ENCODE data around the gene MRGPRX2.

MRGPRX2 gene

DNA sequence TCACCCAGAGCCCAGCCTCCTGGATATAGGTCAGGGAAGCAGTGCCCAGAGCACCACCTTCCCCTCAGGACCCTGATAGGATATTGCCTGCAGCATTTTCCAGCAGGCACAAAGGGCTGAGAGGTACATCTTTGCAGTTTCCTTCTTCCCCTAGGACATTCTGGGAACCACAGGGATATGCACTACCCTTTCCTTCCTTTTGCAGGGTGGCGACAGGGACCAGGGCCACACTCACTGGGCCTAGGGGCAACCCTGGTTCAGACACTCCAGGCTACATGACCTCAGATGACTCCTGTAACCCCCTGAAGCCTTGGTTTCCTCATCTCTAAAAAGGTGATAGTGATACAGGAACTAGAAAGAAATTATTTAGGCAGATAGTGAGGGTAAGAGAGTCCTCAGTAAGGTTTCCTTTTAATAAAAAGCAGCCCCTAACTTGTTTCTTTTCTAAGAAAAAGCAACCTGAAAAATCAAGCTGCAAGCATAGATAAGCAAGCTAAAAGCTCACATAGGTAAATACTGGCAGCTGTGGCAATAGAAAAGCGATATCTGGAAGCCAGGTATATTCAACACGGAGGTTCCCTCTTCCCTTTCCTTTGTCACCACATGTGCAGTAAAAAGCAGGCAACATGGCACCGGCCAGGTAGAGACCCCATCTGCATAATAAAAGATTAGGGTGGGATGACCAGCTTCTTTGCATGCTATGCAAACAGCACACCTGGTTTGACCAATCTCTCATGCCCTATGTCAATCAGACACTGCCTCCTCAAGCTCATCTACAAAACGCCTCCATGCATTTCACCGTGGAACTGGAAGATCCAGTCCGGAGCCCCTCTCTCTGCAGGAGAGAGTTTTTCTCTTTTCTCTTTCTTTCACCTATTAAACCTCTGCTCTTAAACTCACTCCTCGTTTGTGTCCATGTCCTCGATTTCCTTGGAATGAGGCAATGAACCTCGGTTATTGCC is 13.2 kb upstream of the MRGPRX2 start:
- peak; percentile 76 for DNase-seq

DNA sequence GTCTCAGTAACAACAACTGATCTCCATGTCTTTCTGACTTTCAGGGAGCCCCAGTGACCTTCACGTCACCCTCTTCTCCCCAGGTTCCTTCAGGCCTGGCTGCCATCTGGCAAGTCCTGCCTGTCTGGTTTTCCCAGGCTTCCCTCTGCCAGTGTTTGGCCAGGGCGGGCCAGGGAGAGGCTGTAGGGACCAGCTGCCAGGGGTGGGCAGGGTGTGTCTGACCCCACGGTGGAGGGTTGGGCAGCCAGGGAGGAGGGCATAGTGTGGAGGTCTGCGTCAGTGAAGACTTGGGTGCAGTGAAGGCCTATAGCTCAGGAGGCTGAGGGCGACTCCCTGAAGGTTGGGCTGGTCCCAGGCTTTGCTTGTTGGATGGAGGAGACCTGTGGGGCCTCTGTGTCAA is 11.9 kb upstream of the MRGPRX2 start:
- no peak for DNase-seq

DNA sequence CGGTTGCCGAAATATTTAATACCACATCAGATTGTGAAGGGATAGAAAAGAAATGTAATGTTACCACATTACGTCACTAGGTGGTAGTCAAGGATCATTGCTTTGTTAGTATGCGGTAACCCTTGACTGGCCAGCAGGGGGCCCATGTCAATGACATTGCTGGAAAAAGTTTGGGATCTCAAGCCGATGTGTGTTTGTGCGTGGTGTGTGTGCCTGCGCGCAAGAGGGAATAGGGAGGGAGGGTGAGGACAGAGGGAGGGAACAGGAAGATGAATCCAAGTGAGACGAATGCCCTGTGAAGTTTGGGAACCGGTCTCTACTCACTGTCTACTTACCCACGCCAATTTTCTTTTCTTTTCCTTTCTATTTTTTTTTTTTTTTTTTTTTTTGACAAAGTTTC is 10.7 kb upstream of the MRGPRX2 start:
- DNase-seq, result peak; percentile 89

DNA sequence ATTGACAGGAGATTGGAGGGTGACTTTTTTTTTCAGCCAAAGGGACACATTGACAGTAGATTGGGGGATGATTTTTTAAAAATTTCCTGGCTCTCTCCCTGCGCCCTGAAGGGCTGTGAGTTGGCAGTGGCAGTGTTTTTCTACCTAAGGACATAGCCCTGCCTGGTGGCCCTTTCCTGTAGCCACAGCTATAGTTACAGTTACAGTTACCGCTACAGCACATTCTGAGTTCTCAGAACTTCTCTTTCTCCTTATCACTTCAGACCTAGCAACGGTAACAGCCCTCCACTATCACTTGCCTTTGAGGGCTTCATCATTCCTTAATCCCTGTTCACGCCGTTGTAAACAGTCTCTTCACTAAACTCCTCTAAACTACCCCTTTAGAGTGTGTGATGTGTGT is 684 bp downstream of the MRGPRX2 start:
- no peak for DNase-seq

DNA sequence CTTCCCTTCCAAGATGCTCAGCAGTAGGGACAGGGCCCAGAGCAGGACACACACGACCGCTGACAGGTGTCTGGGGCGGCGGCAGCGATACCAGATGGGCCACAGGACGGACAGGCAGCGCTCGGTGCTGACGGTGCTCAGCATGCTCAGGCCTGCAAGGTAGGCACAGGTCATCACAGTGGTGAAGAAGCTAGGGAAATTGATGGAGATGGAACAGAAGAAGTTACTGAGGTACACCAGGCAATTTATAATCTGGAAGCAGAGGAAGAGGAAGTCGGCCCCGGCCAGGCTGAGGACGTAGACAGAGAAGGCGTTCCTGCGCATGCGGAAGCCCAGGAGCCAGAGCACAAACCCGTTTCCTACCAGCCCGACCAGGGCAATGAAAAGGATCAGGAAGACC is 4.6 kb downstream of the MRGPRX2 start:
- DNase-seq, result no peak

DNA sequence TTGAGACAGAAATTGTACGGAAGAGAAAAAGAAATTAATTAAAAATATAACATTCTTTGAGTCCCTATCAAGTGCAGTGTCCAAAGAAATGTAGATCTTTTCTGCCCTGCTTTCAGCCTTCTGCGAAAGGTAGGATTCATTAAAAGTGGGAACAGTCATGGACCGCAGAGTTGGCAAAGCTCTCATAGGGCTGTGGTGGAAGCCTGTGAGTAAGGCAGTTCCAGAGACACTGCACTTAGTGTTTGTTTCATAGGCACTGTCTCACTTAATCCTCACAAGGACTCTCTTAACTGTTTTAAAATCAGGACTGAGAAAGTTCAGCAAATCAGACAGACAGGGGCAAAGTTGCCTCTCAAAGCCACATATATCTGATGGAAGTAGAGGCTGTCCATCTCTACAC is 5.5 kb downstream of the MRGPRX2 start:
- no peak for DNase-seq

DNA sequence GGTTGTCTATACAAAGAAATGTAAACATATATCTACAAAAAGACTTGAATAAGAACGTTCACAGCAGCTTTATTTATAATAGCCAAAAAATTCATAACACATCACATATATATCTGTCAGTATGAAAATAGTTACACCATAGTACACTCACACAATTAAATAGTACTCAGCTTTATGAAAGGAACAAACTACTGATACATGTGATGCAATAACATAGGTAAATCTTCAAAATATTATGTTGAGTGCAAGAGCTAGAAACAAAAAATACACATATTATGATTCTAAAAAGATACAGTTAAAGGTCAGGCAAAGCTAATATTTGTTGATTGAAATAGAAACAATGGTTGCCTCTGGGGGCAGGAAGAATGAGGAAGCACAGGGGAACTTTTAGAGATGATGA is 6.6 kb downstream of the MRGPRX2 start:
- no peak for DNase-seq

DNA sequence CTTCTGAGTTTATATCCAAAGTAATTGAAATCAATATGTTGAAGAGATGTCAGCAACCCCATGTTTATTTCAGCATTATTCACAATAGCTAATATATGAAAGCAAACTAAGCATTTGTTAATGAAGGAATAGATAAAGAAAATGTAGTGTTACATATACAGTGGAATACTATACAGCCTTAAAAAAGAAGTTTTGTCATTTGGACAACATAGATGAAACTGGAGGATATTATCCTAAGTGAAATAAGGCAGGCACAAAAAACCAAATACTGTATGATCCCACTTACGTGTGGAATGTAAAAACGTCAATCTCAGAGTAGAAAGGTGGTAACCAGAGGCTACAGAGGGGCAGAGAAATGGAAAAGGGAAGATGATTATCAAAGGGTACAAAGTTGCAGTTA is 10.2 kb downstream of the MRGPRX2 start:
- no peak for DNase-seq

DNA sequence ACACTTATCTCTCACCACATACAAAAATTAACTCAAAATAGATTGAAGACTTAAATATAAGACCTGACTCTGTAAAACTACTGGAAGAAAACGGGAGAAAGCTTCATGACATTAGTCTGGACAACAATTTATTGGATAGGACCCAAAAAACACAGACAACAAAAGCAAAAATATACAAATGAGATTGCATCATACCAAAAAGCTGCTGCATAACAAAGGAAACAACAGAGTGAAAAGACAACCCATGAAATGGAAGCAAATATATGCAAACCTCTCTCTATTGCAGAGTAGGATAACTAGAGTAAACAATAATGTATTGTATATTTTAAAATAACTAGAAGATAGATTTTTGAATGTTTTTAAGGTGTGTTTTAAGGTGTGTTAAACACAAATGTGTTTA is 11.2 kb downstream of the MRGPRX2 start:
- no peak for DNase-seq

DNA sequence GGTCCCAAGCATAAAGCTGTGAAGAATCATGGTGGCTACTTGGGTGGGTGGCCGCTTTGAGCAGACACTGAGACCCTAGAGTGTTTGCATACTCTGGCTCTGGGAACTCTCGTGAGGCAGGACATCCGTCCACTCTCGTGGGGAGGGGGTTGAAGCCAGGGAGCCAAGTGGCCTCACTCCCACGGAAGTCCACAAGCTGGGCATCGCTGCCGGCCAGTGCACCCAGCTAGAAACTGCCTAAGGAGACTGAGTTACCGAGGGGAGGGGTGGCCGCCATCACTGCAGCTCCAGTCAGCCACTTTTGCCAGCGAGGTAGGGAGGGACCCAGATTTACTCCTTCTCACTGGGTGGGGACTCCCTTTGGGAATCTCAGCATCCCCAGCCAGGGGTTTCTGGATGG is 20.5 kb downstream of the MRGPRX2 start:
- no peak for DNase-seq

DNA sequence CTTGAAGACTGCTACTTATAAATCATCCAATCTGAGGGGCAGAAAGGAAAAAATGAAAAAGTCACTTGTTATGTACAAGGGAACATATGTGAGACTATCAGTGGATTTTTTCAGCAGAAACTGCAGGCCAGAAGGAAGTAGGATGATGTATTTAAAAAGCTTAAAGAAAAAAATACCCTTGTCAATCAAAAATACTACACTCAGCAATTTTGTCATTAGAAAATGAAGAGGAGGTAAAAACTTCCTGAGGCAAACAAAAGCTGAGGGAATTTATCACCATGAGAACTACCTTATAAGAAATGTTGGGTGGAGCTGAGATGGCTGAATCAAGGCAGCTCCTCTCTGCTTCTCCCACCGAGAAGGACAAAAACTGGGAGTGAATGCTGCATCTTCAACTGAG is 21.1 kb downstream of the MRGPRX2 start:
- DNase-seq, result no peak

DNA sequence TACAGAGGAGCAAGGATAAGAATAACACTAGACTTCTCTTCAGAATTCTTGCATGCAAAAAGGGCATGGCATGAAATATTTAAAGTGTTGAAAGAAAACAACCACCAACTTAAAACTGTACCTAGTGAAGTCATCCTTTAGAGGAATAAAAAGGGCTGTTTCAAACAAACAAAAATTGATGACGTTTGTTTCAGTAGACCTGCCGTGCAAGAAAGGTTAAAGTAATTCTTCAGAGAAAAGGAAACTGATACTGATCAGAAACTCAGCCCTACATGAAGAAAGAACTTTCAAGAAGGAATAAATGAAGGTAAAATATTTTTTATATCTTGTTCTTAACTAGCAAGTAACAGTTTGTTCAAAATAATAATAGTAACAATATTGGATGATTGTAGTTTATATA is 27.5 kb downstream of the MRGPRX2 start:
- DNase-seq, result no peak

DNA sequence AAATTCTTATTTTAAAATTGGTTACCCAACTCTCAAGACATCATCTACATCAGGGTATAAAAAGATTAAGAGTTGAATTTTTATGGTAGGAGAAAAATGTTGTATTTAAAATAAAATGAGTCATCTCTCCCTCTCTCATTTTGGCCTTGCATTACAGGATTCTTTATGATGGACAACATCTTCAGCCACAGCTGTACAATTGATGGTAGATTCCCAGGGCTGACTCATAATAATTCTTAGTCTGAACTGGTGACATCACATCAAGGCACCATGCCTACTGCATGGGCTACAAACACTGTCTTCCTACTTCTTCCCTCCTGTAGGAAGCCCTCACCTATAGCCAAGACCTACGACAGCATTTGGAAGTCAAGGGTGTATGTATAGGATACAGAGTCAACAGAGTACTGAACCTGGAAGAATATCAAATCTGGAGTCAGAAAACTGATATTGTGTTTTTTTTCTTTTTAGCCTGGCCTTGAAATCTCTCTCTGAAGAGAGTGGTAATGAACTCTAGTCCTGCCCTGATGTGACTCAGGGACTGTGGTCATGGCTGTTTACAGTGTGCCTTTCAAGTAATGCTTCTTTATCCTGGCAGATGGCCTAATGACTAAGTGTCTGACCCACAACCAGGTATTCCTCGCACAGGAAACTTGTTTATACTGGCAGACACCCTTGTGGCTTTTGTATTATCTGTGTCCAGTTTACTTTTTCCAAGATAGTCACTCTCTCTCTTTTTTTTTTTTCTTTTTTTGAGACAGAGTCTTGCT is 32.5 kb downstream of the MRGPRX2 start:
- DNase-seq, result no peak

DNA sequence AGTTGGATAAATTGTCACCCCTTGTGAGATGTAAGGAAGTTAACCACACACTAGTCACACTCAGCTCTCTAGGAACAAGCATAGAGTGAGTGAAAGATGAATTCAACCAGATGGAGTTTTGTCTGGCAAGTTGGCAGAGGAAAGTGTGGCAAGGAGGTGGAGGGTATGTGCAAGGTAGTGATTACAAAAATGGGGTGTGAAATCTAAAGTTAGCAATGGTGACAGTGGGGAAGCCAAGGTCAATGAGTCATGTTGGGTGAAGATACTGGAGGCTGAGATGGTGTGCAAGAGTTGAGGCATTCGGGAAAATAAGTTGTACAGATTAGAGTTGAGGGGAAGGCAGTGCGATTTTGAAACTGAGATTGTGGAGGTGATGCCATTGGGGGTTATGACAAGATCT is 33.7 kb downstream of the MRGPRX2 start:
- DNase-seq, result no peak

DNA sequence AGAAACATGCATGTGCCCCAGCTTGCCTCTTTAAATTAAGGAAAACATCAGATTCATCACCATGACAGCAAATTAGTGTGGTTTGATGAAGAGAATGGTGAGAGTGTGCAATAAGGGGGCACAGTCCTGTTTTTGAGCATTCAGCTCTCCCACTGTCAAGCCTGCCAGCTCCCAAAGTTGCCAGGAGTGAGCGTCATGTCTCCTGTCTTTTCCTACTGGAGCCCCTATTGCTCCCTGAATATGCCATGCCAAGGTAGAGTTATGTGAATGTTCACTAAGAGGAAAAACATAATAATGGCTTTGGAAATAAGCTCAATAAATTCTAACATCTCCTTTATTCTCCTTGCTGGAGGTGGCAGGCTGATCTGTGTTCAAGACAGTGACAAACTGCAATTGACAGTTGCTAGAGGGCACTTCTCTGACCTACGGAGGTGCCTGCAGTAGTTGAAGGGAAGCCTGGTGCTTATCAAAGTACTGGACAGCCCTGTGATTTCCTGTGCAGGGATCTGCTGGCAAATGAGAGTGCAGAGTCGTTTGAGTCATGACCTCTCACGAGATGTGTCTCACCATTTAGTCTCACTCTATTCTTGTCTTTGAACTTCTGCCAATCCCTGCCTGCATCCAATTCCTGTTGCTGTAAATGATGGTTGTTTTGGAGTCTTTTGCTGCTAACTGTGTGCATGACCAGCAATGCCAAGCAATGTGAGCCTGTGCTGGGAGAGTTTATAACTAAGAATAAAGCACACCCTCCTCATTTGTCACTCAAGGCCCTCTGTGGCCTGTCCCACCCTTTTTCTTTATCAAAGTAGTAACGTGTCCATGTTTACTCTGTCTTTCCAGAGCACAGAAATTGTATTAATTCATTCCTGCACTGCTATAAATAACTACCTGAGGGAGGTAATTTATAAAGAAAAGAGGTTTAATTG is 34.8 kb downstream of the MRGPRX2 start:
- no peak for DNase-seq

DNA sequence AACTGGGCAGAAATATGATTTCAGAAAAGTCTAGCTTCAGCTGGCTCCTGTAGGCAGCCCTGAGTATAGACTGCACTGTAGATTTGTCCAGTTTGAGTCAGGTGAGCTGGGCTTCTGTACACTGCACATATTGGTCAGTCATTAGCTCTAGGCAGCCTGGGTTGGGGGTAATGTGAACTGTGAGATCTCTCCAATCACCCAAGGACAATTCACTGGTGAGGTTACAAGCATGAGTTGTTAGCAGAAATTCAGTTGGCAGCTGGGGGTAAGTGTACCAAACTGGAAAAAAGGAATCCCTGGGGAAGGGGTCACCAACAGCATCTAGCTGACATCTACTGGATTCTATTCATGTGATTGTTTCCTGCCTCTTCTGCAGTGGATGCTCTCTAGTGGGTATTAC is 39.7 kb downstream of the MRGPRX2 start:
- no peak for DNase-seq

DNA sequence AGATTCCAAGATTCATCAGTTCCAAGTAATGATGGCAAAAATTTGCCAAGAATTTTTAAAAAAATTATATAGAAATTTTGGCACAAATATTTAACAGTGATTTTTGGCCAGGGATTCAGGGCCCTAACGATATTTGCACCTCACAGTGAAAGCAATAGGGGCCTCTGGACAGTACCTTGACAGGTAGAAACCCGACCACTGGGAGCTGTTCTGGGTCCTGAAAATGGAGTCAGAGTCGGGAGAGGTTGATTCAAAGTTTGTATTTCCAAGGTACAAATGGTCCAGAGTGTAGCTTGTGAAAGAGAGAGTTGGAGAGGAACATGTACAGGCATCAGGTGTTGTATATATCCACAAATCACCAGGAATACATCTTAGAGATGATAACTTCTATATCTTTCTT is 41.6 kb downstream of the MRGPRX2 start:
- no peak for DNase-seq

DNA sequence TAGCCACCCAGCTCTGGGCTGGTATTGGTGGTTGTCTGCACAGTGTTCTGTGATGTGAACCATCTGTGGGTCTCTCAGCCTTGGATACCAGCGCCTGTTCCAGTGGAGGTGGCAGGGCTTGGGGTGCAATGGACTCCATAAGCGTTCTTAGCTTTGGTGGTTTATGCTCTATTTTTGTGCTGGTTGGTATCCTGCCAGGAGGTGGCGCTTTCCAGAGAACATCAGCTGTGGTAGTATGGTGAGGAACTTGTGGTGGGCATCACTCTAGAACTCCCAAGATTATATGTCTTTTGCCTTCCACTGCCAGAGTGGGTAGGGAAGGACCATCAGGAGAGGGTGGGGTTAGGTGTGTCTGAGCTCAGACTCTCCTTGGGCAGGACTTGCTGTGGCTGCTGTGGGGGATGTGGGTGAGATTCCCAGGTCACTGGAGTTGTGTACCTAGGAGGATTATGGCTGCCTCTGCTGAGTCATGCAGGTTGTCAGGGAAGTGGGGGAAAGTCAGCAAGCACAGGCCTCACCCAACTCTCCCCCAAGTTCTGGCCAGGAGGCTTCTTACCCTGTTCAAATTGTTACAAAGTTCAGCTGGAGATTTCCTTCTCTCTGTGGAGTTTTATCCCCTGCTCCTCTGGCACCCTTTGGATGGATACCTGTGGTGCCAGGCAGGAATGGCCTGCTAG is 47.2 kb downstream of the MRGPRX2 start:
- DNase-seq, result no peak

DNA sequence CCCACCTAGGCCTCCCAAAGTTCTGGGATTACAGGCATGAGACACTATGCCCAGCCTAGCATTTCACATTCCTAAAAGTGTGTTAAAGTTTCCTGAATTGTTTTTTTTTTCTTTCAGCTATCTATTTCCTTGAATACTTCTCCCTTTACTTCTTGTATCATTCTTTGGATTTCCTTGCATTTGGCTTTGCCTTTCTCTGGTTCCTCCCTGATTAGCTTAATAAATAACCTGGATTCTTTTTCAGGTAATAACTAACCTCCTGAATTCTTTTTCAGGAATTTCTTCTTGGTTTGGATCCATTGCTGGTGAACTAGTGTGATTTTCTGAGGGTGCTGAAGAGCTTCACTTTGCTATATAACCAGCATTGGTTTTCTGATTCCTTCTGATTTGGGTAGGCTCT is 47.9 kb downstream of the MRGPRX2 start:
- no peak for DNase-seq

All from NCI-H526 treated with DMSO at 0.1 percent for 48 hours (cell line).